ENCODE data around the gene COL17A1.

GRCh38 chr10:104037261-104037951, 48.3 kb downstream of the COL17A1 start:
- TF ChIP-seq CTCF (conservative IDR thresholded peaks at IDR 0.05; ENCODE audit: low read depth, low read length) (no peak), EZH2 (IDR thresholded peaks at IDR 0.05; ENCODE audit: borderline replicate concordance, low read depth, low read length, poor library complexity, severe bottlenecking) (no peak)
